Smooth muscle cell (in vitro differentiated cells): ENCODE data around the gene ARHGEF2. TPM values are rescaled to one million over a fixed set of nuclear protein-coding genes. Genes with fewer than 3 reads are reported as not detected.

Source experiments
- DNase-seq: peaks from one replicate; lab custom pipeline; 2025; ENCODE audit not compliant: unreplicated experiment; lab: John Stamatoyannopoulos, UW
- H2AFZ ChIP-seq: fragments of 200-600 bp; sonication (generic); 2 replicates; pipeline ENCODE4 v1.6.0; 2016; ENCODE audit warnings: antibody characterized with exemption, low read depth, mild to moderate bottlenecking
- H3F3A ChIP-seq: fragments of 200-600 bp; sonication (generic); 2 replicates; pipeline ENCODE4 v1.6.0; 2017; ENCODE audit warnings: antibody characterized with exemption, low read depth
- H3K27ac ChIP-seq: fragments of 200-600 bp; sonication (generic); 2 replicates; pipeline ENCODE4 v1.5.1; 2016; ENCODE audit warnings: low read depth, mild to moderate bottlenecking
- H3K27me3 ChIP-seq: fragments of 200-600 bp; sonication (generic); 2 replicates; pipeline ENCODE4 v1.6.1; 2016; ENCODE audit warnings: low read depth, mild to moderate bottlenecking
- H3K36me3 ChIP-seq: fragments of 200-600 bp; sonication (generic); 2 replicates; pipeline ENCODE4 v1.5.1; 2016; ENCODE audit warnings: low read depth
- H3K4me1 ChIP-seq: fragments of 200-600 bp; sonication (generic); 2 replicates; pipeline ENCODE4 v1.5.1; 2016; ENCODE audit warnings: low read depth
- H3K4me2 ChIP-seq: fragments of 200-600 bp; sonication (generic); 2 replicates; pipeline ENCODE4 v1.6.0; 2016; ENCODE audit warnings: mild to moderate bottlenecking
- H3K4me3 ChIP-seq: fragments of 200-600 bp; sonication (generic); 2 replicates; pipeline ENCODE4 v1.5.1; 2016; ENCODE audit warnings: mild to moderate bottlenecking
- H3K79me2 ChIP-seq: fragments of 200-600 bp; sonication (generic); 2 replicates; pipeline ENCODE4 v1.6.0; 2016; ENCODE audit warnings: low read depth, mild to moderate bottlenecking
- H3K9ac ChIP-seq: fragments of 200-600 bp; sonication (generic); 2 replicates; pipeline ENCODE4 v1.6.0; 2016; ENCODE audit warnings: low read depth
- H3K9me3 ChIP-seq: fragments of 200-600 bp; sonication (generic); replicated peaks from 2 replicates; pipeline ENCODE4 v1.5.1; 2016; ENCODE audit warnings: low read depth
- H4K20me1 ChIP-seq: fragments of 200-600 bp; sonication (generic); 2 replicates; pipeline ENCODE4 v1.6.0; 2016; ENCODE audit warnings: low read depth
- CTCF ChIP-seq: fragments of 200-600 bp; sonication (generic); IDR thresholded peaks from 2 replicates; pipeline ENCODE4 v1.5.1; 2017; ENCODE audit warnings: borderline replicate concordance, mild to moderate bottlenecking, antibody characterized with exemption; ENCODE audit not compliant: insufficient read depth, poor library complexity, severe bottlenecking
- WGBS: methylation state at CpG from one replicate; pipeline ENCODE4 v1.1.7; 2016; ENCODE audit warnings: low lambda C conversion rate; 5-methylcytosine and 5-hydroxymethylcytosine counted together
- polyA plus RNA-seq: library from polyadenylated mRNA; unstranded; fragments of >200 nt; fragmentation: Nextera tagmentation; extraction: Ambion mirVana; gene quantifications from 2 replicates; pipeline ENCODE4 v1.2.1, GENCODE V29; 2016
- total RNA-seq: library from RNA; depleted of rRNA; stranded (reverse); fragments of >200 nt; gene quantifications from 2 replicates; pipeline ENCODE4 v1.2.3, GENCODE V29; 2014

Gene ARHGEF2
- total and polyA plus RNA-seq, 2 experiments from 2014 or later: 21.0 to 30.2 TPM

DNA sequence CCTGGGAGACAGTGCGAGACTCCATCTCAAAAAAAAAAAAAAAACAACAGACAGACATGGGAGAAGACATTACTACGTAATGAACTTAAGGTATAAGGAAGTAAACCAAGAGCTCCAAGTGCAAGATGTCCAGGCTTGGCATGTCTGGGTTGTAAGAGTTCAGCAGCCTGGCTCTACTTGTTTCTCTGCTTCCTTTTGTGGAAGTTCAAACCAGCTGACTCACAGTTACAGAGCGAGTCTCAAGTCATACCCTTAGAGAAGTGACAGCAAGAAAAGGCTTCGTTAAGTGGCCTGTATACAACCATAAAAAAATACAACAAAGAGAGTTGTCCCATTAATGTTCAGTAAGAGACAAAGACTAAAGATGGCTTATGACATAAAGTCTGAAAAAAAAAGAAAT lies 68.5 kb downstream of the ARHGEF2 start:
- H3K27me3 ChIP-seq: no peaks in the 10 kb centered on the region
- peaks cover 9% of the 10 kb centered on the region for H3K4me1 ChIP-seq
- 38% methylated on average over 4 of the region's 4 CpGs for WGBS
- peak overlapping the region; percentile 71 for H3K27ac ChIP-seq
- peak overlapping the region; percentile 72 for H3K4me3 ChIP-seq
- peaks cover 28% of the 10 kb centered on the region for H3K36me3 ChIP-seq
- no peak for TF ChIP-seq CTCF
- H3K9me3 ChIP-seq: no peaks in the 10 kb centered on the region
- H2AFZ ChIP-seq: no peak overlapping the region
- peaks cover 19% of the 10 kb centered on the region for H4K20me1 ChIP-seq
- no peak for DNase-seq
- peak overlapping the region; percentile 97 for H3K4me2 ChIP-seq
- peaks cover 31% of the 10 kb centered on the region for H3F3A ChIP-seq
- peaks cover 45% of the 10 kb centered on the region for H3K79me2 ChIP-seq
- H3K9ac ChIP-seq: peak overlapping the region; percentile 91

DNA sequence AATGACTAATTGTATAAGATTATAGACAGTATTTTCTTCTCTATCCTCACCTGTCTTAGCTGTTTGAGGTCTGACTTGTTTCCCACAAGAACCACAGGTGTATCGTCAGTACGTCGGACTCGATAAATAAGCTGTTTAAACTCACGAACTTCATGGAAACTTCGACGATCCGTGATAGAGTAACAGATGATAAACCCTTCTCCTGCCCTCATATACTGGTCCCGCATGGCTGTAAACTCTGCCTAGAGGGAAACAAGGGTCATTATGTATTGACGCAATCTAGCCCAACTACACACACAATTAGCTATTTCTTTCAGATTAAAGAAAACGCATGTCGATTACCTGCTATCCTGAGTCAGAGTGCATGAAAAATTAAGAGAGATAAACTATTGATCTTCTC lies 74.1 kb downstream of the ARHGEF2 start:
- H3K36me3 ChIP-seq: peaks cover 50% of the 10 kb centered on the region
- no peaks in the 10 kb centered on the region for H3K9me3 ChIP-seq
- H3K79me2 ChIP-seq: peaks cover 38% of the 10 kb centered on the region
- H3K9ac ChIP-seq: no peak overlapping the region
- no peak for TF ChIP-seq CTCF
- no peaks in the 10 kb centered on the region for H3K27me3 ChIP-seq
- no peak for DNase-seq
- no peak overlapping the region for H2AFZ ChIP-seq
- no peaks in the 10 kb centered on the region for H3K4me1 ChIP-seq
- H3K4me3 ChIP-seq: no peak overlapping the region
- no peak overlapping the region for H3K27ac ChIP-seq
- H4K20me1 ChIP-seq: peaks cover 26% of the 10 kb centered on the region
- no peak overlapping the region for H3K4me2 ChIP-seq
- H3F3A ChIP-seq: peaks cover 11% of the 10 kb centered on the region
- 98% methylated on average over 12 of the region's 12 CpGs for WGBS

DNA sequence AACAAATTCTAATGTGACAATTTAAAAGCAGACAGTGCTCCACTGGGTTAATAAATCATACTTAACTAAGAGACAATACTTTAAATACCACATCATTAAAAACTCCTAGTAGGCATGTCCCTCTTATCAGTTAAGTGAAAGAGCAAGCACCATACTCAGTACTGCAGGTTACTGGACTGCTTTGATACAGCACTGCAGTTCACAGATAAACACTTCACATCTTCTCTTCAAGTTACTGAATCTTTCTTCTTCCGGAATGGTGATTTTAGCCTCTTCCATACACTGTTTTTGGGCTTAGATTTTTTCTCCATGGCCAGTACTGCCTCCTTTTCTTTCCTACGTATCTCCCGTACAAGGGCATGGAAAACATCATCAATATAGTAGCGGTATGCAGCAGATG lies 78.2 kb downstream of the ARHGEF2 start:
- Histone ChIP-seq H3K79me2 (peaks cover 8% of the 10 kb centered on the region), H2AFZ (no peak overlapping the region), H3K27me3 (no peaks in the 10 kb centered on the region), H3K9me3 (no peaks in the 10 kb centered on the region), H3K4me1 (no peaks in the 10 kb centered on the region), H3K27ac (no peak overlapping the region), H3K4me3 (no peak overlapping the region), H3K36me3 (peaks cover 48% of the 10 kb centered on the region), H3F3A (peaks cover 22% of the 10 kb centered on the region), H4K20me1 (peaks cover 17% of the 10 kb centered on the region), H3K9ac (no peak overlapping the region), H3K4me2 (no peak overlapping the region)
- no peak for TF ChIP-seq CTCF
- no peak for DNase-seq
- WGBS: 96% methylated on average over 4 of the region's 4 CpGs

DNA sequence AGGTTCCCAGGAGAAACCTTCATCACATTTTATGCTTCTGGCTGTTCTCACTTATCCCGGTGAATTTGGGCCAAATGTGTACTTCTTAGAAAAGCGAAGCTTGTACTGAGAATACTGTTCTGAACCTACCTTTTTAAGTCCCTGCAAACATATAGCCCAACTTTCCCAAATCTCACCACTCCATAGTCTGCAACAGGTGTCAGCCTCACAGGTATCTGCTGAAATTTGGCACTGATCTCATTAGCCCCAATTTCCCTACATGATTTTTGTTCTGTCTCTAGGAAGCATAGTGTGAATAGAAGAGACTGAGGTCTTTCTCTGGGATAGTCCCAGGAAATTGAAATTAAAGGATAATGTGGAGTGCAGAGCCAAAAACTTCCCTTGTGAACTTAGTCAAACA lies 78.7 kb downstream of the ARHGEF2 start:
- H3K9me3 ChIP-seq: no peaks in the 10 kb centered on the region
- no peak for TF ChIP-seq CTCF
- H4K20me1 ChIP-seq: peaks cover 14% of the 10 kb centered on the region
- no peak overlapping the region for H3K4me2 ChIP-seq
- H3F3A ChIP-seq: peaks cover 22% of the 10 kb centered on the region
- no peak overlapping the region for H3K27ac ChIP-seq
- no peak overlapping the region for H2AFZ ChIP-seq
- H3K27me3 ChIP-seq: no peaks in the 10 kb centered on the region
- no peak for DNase-seq
- H3K79me2 ChIP-seq: peaks cover 7% of the 10 kb centered on the region
- H3K4me3 ChIP-seq: no peak overlapping the region
- 100% methylated on average over 2 of the region's 2 CpGs for WGBS
- H3K36me3 ChIP-seq: peaks cover 43% of the 10 kb centered on the region
- no peaks in the 10 kb centered on the region for H3K4me1 ChIP-seq
- no peak overlapping the region for H3K9ac ChIP-seq
